HepG2 (cell line): Measurements from ENCODE around the gene LRSAM1. TPM values are rescaled to one million over a fixed set of nuclear protein-coding genes. Genes with fewer than 3 reads are reported as not detected.

Source experiments
- ATAC-seq: fragments of 200-7000 bp; cut with Tn5 transposase; 3 replicates; pipeline ENCODE4 v1.9.1; 2020; ENCODE audit warnings: mild to moderate bottlenecking, moderate library complexity
- BruUV-seq: library from RNA; stranded (reverse); fragments of 400-500 nt; replicated peaks from 2 replicates; lab custom pipeline; 2021; lab: Mats Ljungman, UMichigan
- CTCF ChIA-PET: fragments of 300-600 bp; formaldehyde crosslinking; extraction: SDS; loops from one replicate; lab custom pipeline; 2021; ENCODE audit warnings: low total read pairs, inconsistent platforms, low intra/inter-chr PET ratio; lab: Yijun Ruan, JAX
- POLR2A ChIA-PET: fragments of 350-600 bp; sonication (Branson Sonifier 250); formaldehyde crosslinking; loops from one replicate; lab custom pipeline; 2020; ENCODE audit warnings: antibody characterized with exemption, inconsistent platforms; lab: Yijun Ruan, JAX
- DNase-seq: peaks from one replicate; pipeline ENCODE4 v3.0.0-alpha.2; 2015; ENCODE audit warnings: low spot score
- FAIRE-seq: peaks from 3 replicates; lab custom pipeline; 2011; peaks lifted over from hg19 to GRCh38; lab: Jason Lieb, UNC
- H2AFZ ChIP-seq: one replicate; pipeline ENCODE4 v1.6.1; 2011; ENCODE audit warnings: low read length, inconsistent platforms
- H3K27ac ChIP-seq: fragments of 300-600 bp; 3 replicates; pipeline ENCODE4 v1.8.0; 2011; ENCODE audit warnings: mixed run types, mild to moderate bottlenecking, mixed read lengths, low read length, inconsistent platforms; ENCODE audit not compliant: insufficient read depth; ENCODE audit errors: extremely low read length
- H3K27me3 ChIP-seq, 2 experiments: fragments of 200-600 bp in 1 of 2; 2 replicates in 1 of 2; 3 replicates in 1 of 2; pipeline versions ENCODE4 v1.6.0 to v1.8.0; 2011; ENCODE audit warnings: low read length in 2 of 2, mild to moderate bottlenecking in 2 of 2, moderate library complexity in 2 of 2, inconsistent platforms in 1 of 2; ENCODE audit not compliant: insufficient read depth in 2 of 2, control insufficient read depth in 1 of 2
- H3K36me3 ChIP-seq, 2 experiments: fragments of 200-600 bp in 1 of 2; replicated peaks in 1 of 2; 2 replicates in 1 of 2; 3 replicates in 1 of 2; pipeline versions ENCODE4 v1.5.1 to v1.8.0; 2011; ENCODE audit warnings: low read length in 2 of 2, inconsistent platforms in 1 of 2; ENCODE audit not compliant: insufficient read depth in 2 of 2, control insufficient read depth in 1 of 2
- H3K4me1 ChIP-seq: 2 replicates; pipeline ENCODE4 v1.5.1; 2012; ENCODE audit warnings: low read length, inconsistent platforms; ENCODE audit not compliant: insufficient read depth
- H3K4me2 ChIP-seq: 2 replicates; pipeline ENCODE4 v1.6.0; 2011; ENCODE audit warnings: low read depth, low read length, inconsistent platforms
- H3K4me3 ChIP-seq, 3 experiments: fragments of 200-600 bp in 1 of 3; sonication (generic), shearing (Covaris generic) in 1 of 3; replicated peaks in 1 of 3; 2 replicates each; pipeline ENCODE4 v1.5.1; 2011 to 2016; ENCODE audit warnings: low read length in 3 of 3, inconsistent platforms in 2 of 3, low read depth in 2 of 3, mild to moderate bottlenecking in 2 of 3, control low read depth in 1 of 3, mixed read lengths in 1 of 3; ENCODE audit not compliant: insufficient read depth in 1 of 3
- H3K79me2 ChIP-seq: one replicate; pipeline ENCODE4 v1.6.1; 2011; ENCODE audit warnings: low read length, inconsistent platforms; ENCODE audit not compliant: insufficient read depth
- H3K9ac ChIP-seq: 2 replicates; pipeline ENCODE4 v1.6.0; 2011; ENCODE audit warnings: mild to moderate bottlenecking, low read depth, low read length, inconsistent platforms; ENCODE audit not compliant: insufficient read depth
- H3K9me3 ChIP-seq: 2 replicates; pipeline ENCODE4 v1.5.1; 2012; ENCODE audit warnings: mild to moderate bottlenecking, low read length
- H4K20me1 ChIP-seq: 2 replicates; pipeline ENCODE4 v1.6.0; 2011; ENCODE audit warnings: inconsistent platforms, mild to moderate bottlenecking, low read length, moderate library complexity; ENCODE audit not compliant: insufficient read depth
- ARNT ChIP-seq: fragments of 450-650 bp; IDR thresholded peaks from 2 replicates; pipeline ENCODE4 v1.6.1; 2017
- HNF4A ChIP-seq: sonication (generic); formaldehyde crosslinking; IDR thresholded peaks from 2 replicates; pipeline ENCODE4 v1.4.0; 2020; ENCODE audit warnings: missing genetic modification reagents
- HNF4G ChIP-seq, 2 experiments: sonication (generic) in 1 of 2; formaldehyde crosslinking in 1 of 2; IDR thresholded peaks; 2 replicates each; pipeline versions ENCODE4 v1.4.0 to v1.6.1; 2011 to 2020; ENCODE audit warnings: borderline replicate concordance in 2 of 2, low read depth in 2 of 2, mild to moderate bottlenecking in 2 of 2, low read length in 1 of 2, missing genetic modification reagents in 1 of 2, moderate library complexity in 1 of 2
- KLF13 ChIP-seq: sonication (generic); formaldehyde crosslinking; IDR thresholded peaks from 2 replicates; pipeline ENCODE4 v1.4.0; 2020; ENCODE audit warnings: mild to moderate bottlenecking, missing genetic modification reagents
- NR1H2 ChIP-seq: sonication (generic); formaldehyde crosslinking; IDR thresholded peaks from 2 replicates; pipeline ENCODE4 v1.8.1; 2022; ENCODE audit warnings: low read depth, missing genetic modification reagents, borderline replicate concordance
- NR2F6 ChIP-seq, 2 experiments: IDR thresholded peaks; 2 replicates each; pipeline ENCODE4 v1.6.1; 2016; ENCODE audit warnings: antibody characterized with exemption in 1 of 2, mild to moderate bottlenecking in 1 of 2
- POLR2G ChIP-seq: fragments of 200-400 bp; formaldehyde crosslinking; IDR thresholded peaks from 2 replicates; pipeline ENCODE4 v1.6.1; 2018; ENCODE audit warnings: mild to moderate bottlenecking, low read depth, low read length, moderate library complexity
- YY1 ChIP-seq: IDR thresholded peaks from 2 replicates; pipeline ENCODE4 v1.6.1; 2011; ENCODE audit warnings: low read length, low read depth, moderate library complexity, mild to moderate bottlenecking; ENCODE audit not compliant: insufficient read depth, insufficient replicate concordance
- ZBTB38 ChIP-seq: sonication (generic); formaldehyde crosslinking; IDR thresholded peaks from 2 replicates; pipeline ENCODE4 v1.5.1; 2020; ENCODE audit warnings: mild to moderate bottlenecking, missing genetic modification reagents
- ZMYM3 ChIP-seq: sonication (generic); formaldehyde crosslinking; IDR thresholded peaks from 2 replicates; pipeline ENCODE4 v1.5.1; 2020; ENCODE audit warnings: mild to moderate bottlenecking, missing genetic modification reagents
- WGBS: methylation state at CpG from one replicate; pipeline ENCODE4 v1.1.6; 2017; ENCODE audit warnings: low lambda C conversion rate; 5-methylcytosine and 5-hydroxymethylcytosine counted together
- in situ Hi-C: cut with HindIII; loops from 2 replicates; pipeline ENCODE4 v1.10.0; 2017; ENCODE audit warnings: low pct_unique_long_range_greater_than_20kb; ENCODE audit not compliant: extremely low pct_ligation_motif_present
- intact Hi-C: fragments of 100-400 bp; cut with micrococcal nuclease; formaldehyde crosslinking; loops from one replicate; pipeline ENCODE4 v1.10.0; 2022; ENCODE audit not compliant: unreplicated experiment
- polyA plus RNA-seq, 8 experiments: library from polyadenylated mRNA; depleted of rRNA in 3 of 8; stranded (reverse) in 7 of 8; unstranded in 1 of 8; fragments of >200 nt; fragmentation: Illumina TruSeq in 4 of 8; extraction: Trizol in 4 of 8; gene quantifications; 2 replicates each; pipeline versions ENCODE4 v1.2.1 to v1.2.3, GENCODE V29; 2011 to 2016; ENCODE audit warnings: low read depth in 4 of 8, missing spikeins in 1 of 8, mixed read lengths in 1 of 8; ENCODE audit not compliant: insufficient read depth in 1 of 8
- total RNA-seq, 5 experiments: library from RNA; depleted of rRNA; stranded (reverse); fragments of >200 nt; fragmentation: Illumina TruSeq; extraction: Trizol; gene quantifications; 2 replicates each; pipeline ENCODE4 v1.2.3, GENCODE V29; 2016; ENCODE audit warnings: low read depth in 1 of 5
- TF ChIP-seq, protein P1 (sequence below), 2 experiments: sonication (generic) in 1 of 2; formaldehyde crosslinking in 1 of 2; IDR thresholded peaks; 2 replicates each; pipeline versions ENCODE4 v1.4.0 to v1.6.1; 2018 to 2020; ENCODE audit warnings: missing genetic modification reagents in 2 of 2, borderline replicate concordance in 1 of 2, low read depth in 1 of 2, mild to moderate bottlenecking in 1 of 2, missing biosample characterization in 1 of 2
- TF ChIP-seq, protein P2 (sequence below): sonication (generic); IDR thresholded peaks from 2 replicates; pipeline ENCODE4 v1.6.1; 2016; ENCODE audit warnings: low read depth, borderline replicate concordance
- TF ChIP-seq, protein P3 (sequence below): sonication (generic); formaldehyde crosslinking; IDR thresholded peaks from 2 replicates; pipeline ENCODE4 v1.5.0; 2020; ENCODE audit warnings: mild to moderate bottlenecking, missing genetic modification reagents, borderline replicate concordance

Gene LRSAM1
- total and polyA plus RNA-seq, 2 of the 13 experiments (the other 11 are each of a cell fraction or from before 2014, with no cell fraction given) = 8.7 to 10.2 TPM

DNA sequence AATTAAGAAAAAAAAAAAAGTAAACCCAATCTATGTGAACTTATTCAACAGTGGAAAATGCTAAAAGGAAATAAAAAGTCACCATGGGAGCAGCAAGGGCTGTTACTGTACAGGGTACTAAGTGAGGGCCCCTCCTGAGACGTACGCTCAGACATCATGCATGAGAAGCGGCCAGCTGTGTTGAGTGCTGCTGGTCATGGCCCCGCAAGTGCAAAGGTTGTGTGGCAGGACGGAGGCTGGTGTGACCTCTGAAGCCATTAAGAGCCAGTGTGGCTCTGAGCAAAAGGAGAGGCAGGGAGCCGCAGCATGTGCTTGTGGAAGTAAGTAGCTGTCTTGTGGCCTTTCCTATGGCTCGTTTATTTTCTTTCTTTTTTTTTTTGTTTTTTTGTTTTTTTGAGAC lies 30.3 kb upstream of the LRSAM1 start:
- H3K27ac ChIP-seq = peak overlapping the region; percentile 46
- WGBS = 59% methylated on average over 5 of the region's 7 CpGs
- TF ChIP-seq ZBTB38 (CRISPR knock-in tag) (peak; percentile 80), YY1 (peak; percentile 34), HNF4A (CRISPR knock-in tag) (peak; percentile 59; the same call in 1 of the 2 replicates), HNF4G (IDR thresholded peaks at IDR 0.05; ENCODE audit: borderline replicate concordance, low read depth, low read length) (peak; percentile 83), HNF4G (CRISPR knock-in tag; IDR thresholded peaks at IDR 0.05; ENCODE audit: borderline replicate concordance, low read depth) (no peak), ZMYM3 (0 out of 2 replicates have a peak, but pooled peaks have one; percentile 14), POLR2G (peak; percentile 38; the same call in 1 of the 2 replicates), NR1H2 (CRISPR knock-in tag) (no peak), KLF13 (CRISPR knock-in tag) (no peak), NR2F6 (IDR thresholded peaks at IDR 0.05) (peak; percentile 41; the same call in 1 of the 2 replicates), NR2F6 (CRISPR knock-in tag; IDR thresholded peaks at IDR 0.05) (0 out of 2 replicates have a peak, but pooled peaks have one; percentile 19), ARNT (no peak)
- TF ChIP-seq, protein P1, sequence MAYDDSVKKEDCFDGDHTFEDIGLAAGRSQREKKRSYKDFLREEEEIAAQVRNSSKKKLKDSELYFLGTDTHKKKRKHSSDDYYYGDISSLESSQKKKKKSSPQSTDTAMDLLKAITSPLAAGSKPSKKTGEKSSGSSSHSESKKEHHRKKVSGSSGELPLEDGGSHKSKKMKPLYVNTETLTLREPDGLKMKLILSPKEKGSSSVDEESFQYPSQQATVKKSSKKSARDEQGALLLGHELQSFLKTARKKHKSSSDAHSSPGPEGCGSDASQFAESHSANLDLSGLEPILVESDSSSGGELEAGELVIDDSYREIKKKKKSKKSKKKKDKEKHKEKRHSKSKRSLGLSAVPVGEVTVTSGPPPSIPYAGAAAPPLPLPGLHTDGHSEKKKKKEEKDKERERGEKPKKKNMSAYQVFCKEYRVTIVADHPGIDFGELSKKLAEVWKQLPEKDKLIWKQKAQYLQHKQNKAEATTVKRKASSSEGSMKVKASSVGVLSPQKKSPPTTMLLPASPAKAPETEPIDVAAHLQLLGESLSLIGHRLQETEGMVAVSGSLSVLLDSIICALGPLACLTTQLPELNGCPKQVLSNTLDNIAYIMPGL (CRISPR knock-in tag; IDR thresholded peaks at IDR 0.05; ENCODE audit: borderline replicate concordance in 1 of 2, low read depth in 1 of 2) = no peak
- TF ChIP-seq, protein P2, sequence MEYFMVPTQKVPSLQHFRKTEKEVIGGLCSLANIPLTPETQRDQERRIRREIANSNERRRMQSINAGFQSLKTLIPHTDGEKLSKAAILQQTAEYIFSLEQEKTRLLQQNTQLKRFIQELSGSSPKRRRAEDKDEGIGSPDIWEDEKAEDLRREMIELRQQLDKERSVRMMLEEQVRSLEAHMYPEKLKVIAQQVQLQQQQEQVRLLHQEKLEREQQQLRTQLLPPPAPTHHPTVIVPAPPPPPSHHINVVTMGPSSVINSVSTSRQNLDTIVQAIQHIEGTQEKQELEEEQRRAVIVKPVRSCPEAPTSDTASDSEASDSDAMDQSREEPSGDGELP = peak; percentile 51
- TF ChIP-seq, protein P3, sequence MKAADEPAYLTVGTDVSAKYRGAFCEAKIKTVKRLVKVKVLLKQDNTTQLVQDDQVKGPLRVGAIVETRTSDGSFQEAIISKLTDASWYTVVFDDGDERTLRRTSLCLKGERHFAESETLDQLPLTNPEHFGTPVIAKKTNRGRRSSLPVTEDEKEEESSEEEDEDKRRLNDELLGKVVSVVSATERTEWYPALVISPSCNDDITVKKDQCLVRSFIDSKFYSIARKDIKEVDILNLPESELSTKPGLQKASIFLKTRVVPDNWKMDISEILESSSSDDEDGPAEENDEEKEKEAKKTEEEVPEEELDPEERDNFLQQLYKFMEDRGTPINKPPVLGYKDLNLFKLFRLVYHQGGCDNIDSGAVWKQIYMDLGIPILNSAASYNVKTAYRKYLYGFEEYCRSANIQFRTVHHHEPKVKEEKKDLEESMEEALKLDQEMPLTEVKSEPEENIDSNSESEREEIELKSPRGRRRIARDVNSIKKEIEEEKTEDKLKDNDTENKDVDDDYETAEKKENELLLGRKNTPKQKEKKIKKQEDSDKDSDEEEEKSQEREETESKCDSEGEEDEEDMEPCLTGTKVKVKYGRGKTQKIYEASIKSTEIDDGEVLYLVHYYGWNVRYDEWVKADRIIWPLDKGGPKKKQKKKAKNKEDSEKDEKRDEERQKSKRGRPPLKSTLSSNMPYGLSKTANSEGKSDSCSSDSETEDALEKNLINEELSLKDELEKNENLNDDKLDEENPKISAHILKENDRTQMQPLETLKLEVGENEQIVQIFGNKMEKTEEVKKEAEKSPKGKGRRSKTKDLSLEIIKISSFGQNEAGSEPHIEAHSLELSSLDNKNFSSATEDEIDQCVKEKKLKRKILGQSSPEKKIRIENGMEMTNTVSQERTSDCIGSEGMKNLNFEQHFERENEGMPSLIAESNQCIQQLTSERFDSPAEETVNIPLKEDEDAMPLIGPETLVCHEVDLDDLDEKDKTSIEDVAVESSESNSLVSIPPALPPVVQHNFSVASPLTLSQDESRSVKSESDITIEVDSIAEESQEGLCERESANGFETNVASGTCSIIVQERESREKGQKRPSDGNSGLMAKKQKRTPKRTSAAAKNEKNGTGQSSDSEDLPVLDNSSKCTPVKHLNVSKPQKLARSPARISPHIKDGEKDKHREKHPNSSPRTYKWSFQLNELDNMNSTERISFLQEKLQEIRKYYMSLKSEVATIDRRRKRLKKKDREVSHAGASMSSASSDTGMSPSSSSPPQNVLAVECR (CRISPR knock-in tag) = peak; percentile 22; the same call in 1 of the 2 replicates

More for the DNA sequence above, 30.3 kb upstream of the LRSAM1 start:
- no TSS peak for BruUV-seq
- Histone ChIP-seq H3K4me2 (peak overlapping the region; percentile 44; the same call in 1 of the 2 replicates), H3K9ac (no peak overlapping the region), H3K36me3 (no peaks in the 10 kb centered on the region), H3K27me3 (no peaks in the 10 kb centered on the region; a peak in 1 of 5 replicates), H2AFZ (no peak overlapping the region), H3K9me3 (no peaks in the 10 kb centered on the region), H3K79me2 (peaks cover 34% of the 10 kb centered on the region), H3K4me1 (peaks cover 38% of the 10 kb centered on the region), H3K4me3 (no peak overlapping the region), H4K20me1 (no peaks in the 10 kb centered on the region)
- ChIA-PET CTCF (no interaction called here), POLR2A (interaction anchor here (0.8 to 3.3 kb wide), 4 partner anchors 24 to 197 kb away, joined by 3 to 20 read pairs (median 5); partner anchors contain the start of genes LRSAM1, RPL12 and SLC2A8)
- 0 out of 3 replicates have a peak, but pooled peaks have one; percentile 3 for ATAC-seq
- FAIRE-seq = peak; percentile 49
- intact Hi-C loops (loop anchor here (5.0 kb wide), 1 partner anchor 209 kb away; no protein-coding TSS in a partner anchor), in situ Hi-C loops (no loop called here)
- no peak for DNase-seq
